AG10803 (cell line): Measurements from ENCODE around the gene TADA3.
A peak's percentile ranks its signal among the peaks of the same experiment; 100 is the strongest.

Experiments used
- DNase-seq: peaks from one replicate; pipeline ENCODE4 v3.0.0; 2010; ENCODE audit warnings: low read depth
- H3K4me3 ChIP-seq: 2 replicates; pipeline ENCODE4 v1.5.1; 2011; ENCODE audit warnings: mild to moderate bottlenecking, low read length, control low read depth
- TF ChIP-seq, protein P1 (sequence below): conservative IDR thresholded peaks from 2 replicates; pipeline ENCODE4 v1.5.1; 2011; ENCODE audit warnings: mild to moderate bottlenecking, low read length, control low read depth, inconsistent platforms

Gene TADA3

DNA sequence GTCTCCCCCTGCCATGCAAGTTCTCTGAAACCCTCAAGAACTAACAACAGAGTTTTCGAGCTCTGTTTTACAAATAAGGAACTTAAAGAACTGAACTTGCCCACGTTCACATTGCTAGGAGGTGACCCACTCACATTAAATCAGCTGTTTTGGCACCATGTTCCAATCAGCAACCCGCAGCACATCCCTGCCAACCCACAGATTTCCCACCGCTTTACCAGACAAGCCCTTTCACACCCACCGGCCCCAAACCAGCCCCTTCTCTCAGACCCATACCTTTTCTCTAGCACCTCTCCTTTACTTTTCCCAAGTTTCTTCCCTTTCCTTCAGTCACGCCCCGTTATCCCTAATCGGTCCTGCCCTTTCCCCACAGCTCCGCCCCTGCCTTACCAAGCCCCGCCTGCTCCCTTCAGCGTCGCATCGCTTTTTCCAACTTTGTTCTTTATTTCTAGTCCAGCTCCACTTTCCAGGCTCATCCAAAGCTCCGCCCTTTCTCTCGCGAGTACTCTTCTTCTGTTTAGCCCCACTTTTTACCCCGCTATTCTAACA, 61.5 kb downstream of the TADA3 start:
- DNase-seq = peak; percentile 69
- peak overlapping the region; percentile 69 for H3K4me3 ChIP-seq
- TF ChIP-seq, protein P1, sequence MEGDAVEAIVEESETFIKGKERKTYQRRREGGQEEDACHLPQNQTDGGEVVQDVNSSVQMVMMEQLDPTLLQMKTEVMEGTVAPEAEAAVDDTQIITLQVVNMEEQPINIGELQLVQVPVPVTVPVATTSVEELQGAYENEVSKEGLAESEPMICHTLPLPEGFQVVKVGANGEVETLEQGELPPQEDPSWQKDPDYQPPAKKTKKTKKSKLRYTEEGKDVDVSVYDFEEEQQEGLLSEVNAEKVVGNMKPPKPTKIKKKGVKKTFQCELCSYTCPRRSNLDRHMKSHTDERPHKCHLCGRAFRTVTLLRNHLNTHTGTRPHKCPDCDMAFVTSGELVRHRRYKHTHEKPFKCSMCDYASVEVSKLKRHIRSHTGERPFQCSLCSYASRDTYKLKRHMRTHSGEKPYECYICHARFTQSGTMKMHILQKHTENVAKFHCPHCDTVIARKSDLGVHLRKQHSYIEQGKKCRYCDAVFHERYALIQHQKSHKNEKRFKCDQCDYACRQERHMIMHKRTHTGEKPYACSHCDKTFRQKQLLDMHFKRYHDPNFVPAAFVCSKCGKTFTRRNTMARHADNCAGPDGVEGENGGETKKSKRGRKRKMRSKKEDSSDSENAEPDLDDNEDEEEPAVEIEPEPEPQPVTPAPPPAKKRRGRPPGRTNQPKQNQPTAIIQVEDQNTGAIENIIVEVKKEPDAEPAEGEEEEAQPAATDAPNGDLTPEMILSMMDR = no peak
